ENCODE data around the gene KLHL10. TPM values are rescaled to one million over a fixed set of nuclear protein-coding genes. Genes with fewer than 3 reads are reported as not detected.

KLHL10 gene
- total and polyA plus RNA-seq, 2 of the 13 experiments (the other 11 are each of a cell fraction or from before 2014, with no cell fraction given) = 0.04 to 0.08 TPM

GRCh38 chr17:41822216-41823140 is 15.1 kb upstream of the KLHL10 start (continued):
- peak; percentile 33; the same call in 1 of the 2 replicates for TF ChIP-seq ZNF687 (CRISPR knock-in tag; IDR thresholded peaks at IDR 0.05)

GRCh38 chr17:41823141-41823524 is 14.5 kb upstream of the KLHL10 start:
- no peaks in the 10 kb centered on the region for H3K79me2 ChIP-seq (ENCODE audit: insufficient read depth, low read length)
- TF ChIP-seq ZC3H13 (CRISPR knock-in tag; IDR thresholded peaks at IDR 0.05) = peak; percentile 42; the same call in 1 of the 2 replicates
- no peak for TF ChIP-seq ZNF713 (CRISPR knock-in tag; IDR thresholded peaks at IDR 0.05)
- TF ChIP-seq SOX6 (IDR thresholded peaks at IDR 0.05) = no peak
- 0 out of 2 replicates have a peak, but pooled peaks have one; percentile 24 for TF ChIP-seq SOX6 (CRISPR knock-in tag; IDR thresholded peaks at IDR 0.05)
- TF ChIP-seq RXRB (CRISPR knock-in tag; IDR thresholded peaks at IDR 0.05; ENCODE audit: borderline replicate concordance) = 0 out of 2 replicates have a peak, but pooled peaks have one; percentile 17
- TF ChIP-seq POLR2G (IDR thresholded peaks at IDR 0.05; ENCODE audit: low read depth, low read length) = peak; percentile 64
- TF ChIP-seq SSRP1 (CRISPR knock-in tag; IDR thresholded peaks at IDR 0.05) = 0 out of 2 replicates have a peak, but pooled peaks have one; percentile 45
- TF ChIP-seq KDM2A (CRISPR knock-in tag; IDR thresholded peaks at IDR 0.05; ENCODE audit: borderline replicate concordance, low read depth) = peak; percentile 28; the same call in 1 of the 2 replicates
- no peak for TF ChIP-seq DR1 (CRISPR knock-in tag; IDR thresholded peaks at IDR 0.05)
- no peak for TF ChIP-seq ZNF891 (CRISPR knock-in tag; IDR thresholded peaks at IDR 0.05)
- no peak for TF ChIP-seq ZNF501 (CRISPR knock-in tag; IDR thresholded peaks at IDR 0.05)
- TF ChIP-seq ZKSCAN1 (IDR thresholded peaks at IDR 0.05; ENCODE audit: low read length) = no peak
- TF ChIP-seq ZBTB7A (CRISPR knock-in tag; IDR thresholded peaks at IDR 0.05) = no peak
- no peak overlapping the region for H3K4me3 ChIP-seq (replicated peaks in 1 of 3; ENCODE audit: insufficient read depth in 1 of 3, low read depth in 2 of 3, low read length in 3 of 3)
- BruUV-seq (replicated peaks) = no TSS peak
- no peak overlapping the region for H2AFZ ChIP-seq (ENCODE audit: low read length)
- ChIA-PET POLR2A (interaction anchor here (1.0 to 1.8 kb wide), 6 partner anchors 9 to 136 kb away, joined by 3 to 10 read pairs (median 6); partner anchors contain the start of genes FKBP10 and P3H4), CTCF (ENCODE audit: low intra/inter-chr PET ratio, low total read pairs) (no interaction called here)
- peaks cover 37% of the 10 kb centered on the region for H3K4me1 ChIP-seq (ENCODE audit: insufficient read depth, low read length)
- H3K9me3 ChIP-seq (ENCODE audit: low read length) = no peaks in the 10 kb centered on the region
- no peak overlapping the region for H3K27ac ChIP-seq (ENCODE audit: extremely low read length, insufficient read depth, low read length)
- intact Hi-C loops (cut with micrococcal nuclease; ENCODE audit: unreplicated experiment) = no loop called here
- H3K36me3 ChIP-seq (replicated peaks in 1 of 2; ENCODE audit: control insufficient read depth in 1 of 2, insufficient read depth in 2 of 2, low read length in 2 of 2) = peaks cover 27 to 58% of the 10 kb centered on the region in 2 experiments
- H3K4me2 ChIP-seq (ENCODE audit: low read depth, low read length) = no peak overlapping the region
- H4K20me1 ChIP-seq (ENCODE audit: insufficient read depth, low read length) = peaks cover 9% of the 10 kb centered on the region; the same call in 1 of the 2 replicates
- ATAC-seq = peak; percentile 24
- WGBS (ENCODE audit: low lambda C conversion rate) = 90% methylated on average over 1 of the region's 1 CpG
- DNase-seq (ENCODE audit: low spot score) = no peak
- no peaks in the 10 kb centered on the region for H3K27me3 ChIP-seq (ENCODE audit: control insufficient read depth in 1 of 2, insufficient read depth in 2 of 2, low read length in 2 of 2)
- FAIRE-seq = no peak
- in situ Hi-C loops (cut with HindIII; ENCODE audit: extremely low pct_ligation_motif_present, low pct_unique_long_range_greater_than_20kb) = no loop called here
- H3K9ac ChIP-seq (ENCODE audit: insufficient read depth, low read depth, low read length) = no peak overlapping the region
